KMS-11 (cell line): ENCODE measurements around the gene EBF4.

Source experiments
- H2AFZ ChIP-seq: fragments of 200-600 bp; sonication (generic); 2 replicates; pipeline ENCODE4 v1.6.1; 2016; ENCODE audit warnings: antibody characterized with exemption, mixed run types, low read depth
- H3K27ac ChIP-seq: fragments of 200-600 bp; sonication (generic); 2 replicates; pipeline ENCODE4 v1.6.1; 2016; ENCODE audit warnings: mild to moderate bottlenecking, mixed run types
- H3K27me3 ChIP-seq: fragments of 200-600 bp; sonication (generic); 2 replicates; pipeline ENCODE4 v1.6.1; 2017; ENCODE audit warnings: mild to moderate bottlenecking, low read depth, mixed run types, moderate library complexity; ENCODE audit not compliant: insufficient read depth
- H3K36me3 ChIP-seq: fragments of 200-600 bp; sonication (generic); 2 replicates; pipeline ENCODE4 v1.6.1; 2017; ENCODE audit warnings: mild to moderate bottlenecking, mixed run types; ENCODE audit not compliant: insufficient read depth
- H3K4me1 ChIP-seq: fragments of 200-600 bp; sonication (generic); 2 replicates; pipeline ENCODE4 v1.6.1; 2016; ENCODE audit warnings: mild to moderate bottlenecking, low read depth, mixed run types; ENCODE audit not compliant: poor library complexity, severe bottlenecking
- H3K4me2 ChIP-seq: fragments of 200-600 bp; sonication (generic); 2 replicates; pipeline ENCODE4 v1.7.0; 2016; ENCODE audit warnings: mild to moderate bottlenecking, mixed run types
- H3K4me3 ChIP-seq: fragments of 200-600 bp; sonication (generic); IDR thresholded peaks from 2 replicates; pipeline ENCODE4 v1.6.1; 2017; ENCODE audit warnings: low read depth, low read length, mixed read lengths; ENCODE audit not compliant: insufficient read depth
- H3K79me2 ChIP-seq: fragments of 200-600 bp; sonication (generic); 2 replicates; pipeline ENCODE4 v1.6.1; 2016; ENCODE audit warnings: low read depth, mixed run types; ENCODE audit not compliant: insufficient read depth
- H3K9ac ChIP-seq: fragments of 200-600 bp; sonication (generic); 2 replicates; pipeline ENCODE4 v1.6.1; 2016; ENCODE audit warnings: mild to moderate bottlenecking, mixed run types
- H4K20me1 ChIP-seq: fragments of 200-600 bp; sonication (generic); 2 replicates; pipeline ENCODE4 v1.6.1; 2016; ENCODE audit warnings: mild to moderate bottlenecking, mixed run types; ENCODE audit not compliant: insufficient read depth
- TF ChIP-seq, protein P1 (sequence below): fragments of 200-600 bp; sonication (generic); conservative IDR thresholded peaks from 2 replicates; pipeline ENCODE4 v1.6.1; 2017; ENCODE audit warnings: low read depth, mild to moderate bottlenecking, antibody characterized with exemption, low read length, moderate library complexity, mixed read lengths

Gene EBF4

DNA sequence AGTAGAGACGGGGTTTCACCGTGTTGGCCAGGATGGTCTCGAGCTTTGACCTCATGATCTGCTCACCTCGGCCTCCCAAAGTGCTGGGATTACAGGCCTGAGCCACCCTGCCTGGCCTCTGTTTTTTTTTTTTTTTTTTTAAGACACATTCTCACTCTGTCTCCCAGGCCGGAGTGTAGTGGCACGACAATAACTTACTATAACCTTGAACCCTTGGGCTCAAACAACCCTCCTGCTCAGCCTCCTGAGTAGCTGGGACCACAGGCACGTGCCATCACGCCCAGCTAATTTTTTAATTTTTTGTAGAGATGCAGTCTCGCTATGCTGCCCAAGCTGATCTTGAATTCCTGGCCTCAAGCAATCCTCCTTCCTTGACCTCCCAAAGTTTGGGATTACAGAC lies 81.2 kb downstream of the EBF4 start:
- H3K27me3 ChIP-seq = no peaks in the 10 kb centered on the region
- no peak overlapping the region for H3K4me3 ChIP-seq
- H3K9ac ChIP-seq = no peak overlapping the region

DNA sequence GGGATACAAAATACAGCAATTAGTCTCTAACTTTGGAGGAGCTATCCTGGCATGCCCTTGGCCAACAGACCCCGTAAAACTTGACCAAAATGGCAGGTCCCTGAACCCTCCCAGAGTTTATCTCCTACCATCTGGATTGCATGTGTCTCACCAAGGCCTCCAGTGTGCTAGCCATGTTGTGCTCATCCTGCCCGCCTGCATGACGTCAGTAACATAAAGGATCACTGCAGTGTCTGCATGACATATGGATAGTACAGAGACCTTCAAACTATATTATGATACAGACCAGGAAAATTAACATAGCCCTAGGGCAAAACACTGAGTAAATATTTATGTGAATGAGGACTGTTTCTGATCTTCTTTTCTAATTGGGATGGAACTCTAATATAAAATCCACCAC lies 82.6 kb downstream of the EBF4 start:
- Histone ChIP-seq H3K79me2 (no peaks in the 10 kb centered on the region), H3K4me1 (no peaks in the 10 kb centered on the region), H3K4me3 (no peak overlapping the region), H3K27me3 (no peaks in the 10 kb centered on the region), H2AFZ (no peak overlapping the region), H3K9ac (no peak overlapping the region), H3K4me2 (no peak overlapping the region), H4K20me1 (no peaks in the 10 kb centered on the region), H3K36me3 (no peaks in the 10 kb centered on the region), H3K27ac (no peak overlapping the region)
- TF ChIP-seq, protein P1, sequence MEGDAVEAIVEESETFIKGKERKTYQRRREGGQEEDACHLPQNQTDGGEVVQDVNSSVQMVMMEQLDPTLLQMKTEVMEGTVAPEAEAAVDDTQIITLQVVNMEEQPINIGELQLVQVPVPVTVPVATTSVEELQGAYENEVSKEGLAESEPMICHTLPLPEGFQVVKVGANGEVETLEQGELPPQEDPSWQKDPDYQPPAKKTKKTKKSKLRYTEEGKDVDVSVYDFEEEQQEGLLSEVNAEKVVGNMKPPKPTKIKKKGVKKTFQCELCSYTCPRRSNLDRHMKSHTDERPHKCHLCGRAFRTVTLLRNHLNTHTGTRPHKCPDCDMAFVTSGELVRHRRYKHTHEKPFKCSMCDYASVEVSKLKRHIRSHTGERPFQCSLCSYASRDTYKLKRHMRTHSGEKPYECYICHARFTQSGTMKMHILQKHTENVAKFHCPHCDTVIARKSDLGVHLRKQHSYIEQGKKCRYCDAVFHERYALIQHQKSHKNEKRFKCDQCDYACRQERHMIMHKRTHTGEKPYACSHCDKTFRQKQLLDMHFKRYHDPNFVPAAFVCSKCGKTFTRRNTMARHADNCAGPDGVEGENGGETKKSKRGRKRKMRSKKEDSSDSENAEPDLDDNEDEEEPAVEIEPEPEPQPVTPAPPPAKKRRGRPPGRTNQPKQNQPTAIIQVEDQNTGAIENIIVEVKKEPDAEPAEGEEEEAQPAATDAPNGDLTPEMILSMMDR = no peak

More for the DNA sequence above, 81.2 kb downstream of the EBF4 start:
- Histone ChIP-seq H4K20me1 (no peaks in the 10 kb centered on the region), H3K27ac (no peak overlapping the region), H3K36me3 (no peaks in the 10 kb centered on the region), H3K4me1 (no peaks in the 10 kb centered on the region), H3K4me2 (no peak overlapping the region), H3K79me2 (no peaks in the 10 kb centered on the region), H2AFZ (no peak overlapping the region)
- TF ChIP-seq, protein P1 = no peak

DNA sequence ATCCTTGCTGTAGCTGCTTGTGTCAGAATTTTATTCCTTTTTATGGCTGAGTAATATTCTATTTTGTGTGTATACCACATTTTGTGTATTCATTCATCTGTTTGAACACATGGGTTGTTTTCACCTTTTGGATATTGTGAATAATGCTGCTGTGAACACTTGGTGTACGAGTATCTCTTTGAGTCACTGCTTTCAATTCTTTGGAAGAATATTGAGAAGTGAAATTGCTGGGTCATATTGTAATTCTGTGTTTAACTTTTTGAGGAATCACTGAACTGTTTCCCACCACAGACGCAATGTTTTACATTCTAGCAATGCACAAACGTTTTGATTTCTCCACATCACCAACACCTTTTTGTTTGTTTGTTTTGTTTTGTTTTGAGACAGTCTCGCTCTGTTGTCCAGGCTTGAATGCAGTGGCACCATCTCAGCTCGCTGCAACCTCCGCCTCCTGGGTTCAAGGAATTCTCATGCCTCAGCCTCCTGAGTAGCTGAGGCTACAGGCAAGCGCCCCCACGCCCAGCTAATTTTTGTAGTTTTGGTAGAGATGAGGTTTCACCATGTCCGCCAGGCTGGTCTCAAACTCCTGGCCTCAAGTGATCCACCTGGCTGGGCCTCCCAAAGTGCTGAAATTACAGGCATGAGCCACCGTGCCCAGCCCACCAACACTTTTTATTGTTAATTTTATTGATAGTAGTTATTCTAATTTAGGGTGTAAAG lies 86.2 kb downstream of the EBF4 start:
- Histone ChIP-seq H3K79me2 (no peaks in the 10 kb centered on the region), H3K27ac (no peak overlapping the region), H3K36me3 (no peaks in the 10 kb centered on the region), H3K4me2 (no peak overlapping the region), H4K20me1 (no peaks in the 10 kb centered on the region), H3K27me3 (no peaks in the 10 kb centered on the region), H3K4me1 (peaks cover 5% of the 10 kb centered on the region), H3K9ac (no peak overlapping the region), H2AFZ (no peak overlapping the region), H3K4me3 (no peak overlapping the region)
- TF ChIP-seq, protein P1 = no peak

DNA sequence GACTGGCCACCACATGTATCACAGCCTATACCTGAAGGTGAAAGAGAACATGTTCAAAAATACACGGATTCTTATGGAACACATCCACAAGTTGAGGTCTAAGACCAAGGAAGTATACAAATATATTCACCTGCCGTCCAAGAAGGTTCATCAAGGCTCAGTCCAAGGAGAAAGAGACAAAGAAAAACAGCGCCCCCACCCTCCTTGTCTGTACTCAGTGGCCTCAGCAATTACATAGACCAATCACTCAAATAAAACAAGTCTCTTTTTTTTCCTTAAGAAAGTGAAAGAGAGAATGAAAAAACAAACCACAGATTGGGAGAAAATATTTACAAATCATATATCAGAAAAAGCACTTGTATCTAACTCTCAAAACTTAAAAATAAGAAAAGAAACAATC lies 88.4 kb downstream of the EBF4 start:
- Histone ChIP-seq H4K20me1 (no peaks in the 10 kb centered on the region), H3K27ac (no peak overlapping the region), H2AFZ (no peak overlapping the region), H3K4me3 (no peak overlapping the region), H3K4me1 (peaks cover 5% of the 10 kb centered on the region), H3K9ac (no peak overlapping the region), H3K4me2 (no peak overlapping the region), H3K27me3 (no peaks in the 10 kb centered on the region), H3K36me3 (no peaks in the 10 kb centered on the region), H3K79me2 (no peaks in the 10 kb centered on the region)
- TF ChIP-seq, protein P1 = no peak
